Pons (tissue), 1 donor: ENCODE measurements around the gene CCDC9.

ENCODE experiments used
- DNase-seq: peaks from one replicate; pipeline ENCODE4 v3.0.0-alpha.2; 2016; ENCODE audit warnings: low spot score

Gene CCDC9

GRCh38 chr19:47255879-47256692, at the start of gene CCDC9:
Gene CCDC9 (plus strand): TSS chr19:47256525. CDS start chr19:47258401, 1,876 bp downstream.
- peak; percentile 94 for DNase-seq

DNA sequence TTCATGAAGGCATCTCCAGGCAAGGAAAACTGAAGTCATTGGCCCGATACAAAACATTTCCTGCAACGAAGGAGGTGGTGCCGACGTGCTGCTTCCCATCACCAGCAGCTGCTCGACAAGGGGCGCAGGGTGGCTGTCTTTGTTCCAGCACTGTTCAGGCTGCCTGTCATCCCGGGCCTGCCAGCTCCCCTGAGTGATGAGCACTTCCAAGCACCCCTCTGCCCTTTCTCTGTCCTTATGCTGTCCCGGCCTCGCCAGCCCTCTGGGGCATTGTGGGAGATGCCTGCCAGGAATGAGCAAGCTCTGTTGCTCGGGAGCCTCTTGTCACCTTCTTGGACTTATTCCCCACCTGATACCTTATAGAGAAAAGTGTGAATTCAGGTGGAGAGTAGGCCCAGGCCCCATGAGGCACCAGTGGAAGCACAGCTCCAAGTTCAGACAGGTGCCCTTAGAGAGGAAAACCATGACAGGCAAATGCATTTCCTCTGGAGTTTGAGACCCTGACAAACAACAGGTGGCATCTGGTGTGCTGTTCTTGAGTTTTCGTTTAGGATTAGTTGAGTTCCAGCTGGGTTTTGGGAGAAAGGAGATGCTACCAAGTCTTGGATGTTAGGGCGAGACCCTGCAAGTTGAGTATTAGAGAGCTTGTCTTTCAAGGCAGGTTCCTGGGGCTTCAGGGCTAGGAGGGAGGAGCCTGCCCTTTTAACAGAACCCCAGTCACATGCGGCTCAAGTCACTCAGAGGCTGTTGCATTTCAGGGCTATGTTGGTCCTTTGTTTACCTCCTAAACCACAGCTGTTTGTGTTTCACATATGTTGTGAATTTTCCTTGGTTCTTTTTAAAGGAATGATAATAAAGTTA, 46.8 kb upstream of the CCDC9 start:
- DNase-seq: no peak

- no peak for DNase-seq
These were observed 46.2 kb upstream of the CCDC9 start for GRCh38 chr19:47210180-47210490.

GRCh38 chr19:47210689-47211316, 45.5 kb upstream of the CCDC9 start:
- DNase-seq: peak; percentile 77

DNA sequence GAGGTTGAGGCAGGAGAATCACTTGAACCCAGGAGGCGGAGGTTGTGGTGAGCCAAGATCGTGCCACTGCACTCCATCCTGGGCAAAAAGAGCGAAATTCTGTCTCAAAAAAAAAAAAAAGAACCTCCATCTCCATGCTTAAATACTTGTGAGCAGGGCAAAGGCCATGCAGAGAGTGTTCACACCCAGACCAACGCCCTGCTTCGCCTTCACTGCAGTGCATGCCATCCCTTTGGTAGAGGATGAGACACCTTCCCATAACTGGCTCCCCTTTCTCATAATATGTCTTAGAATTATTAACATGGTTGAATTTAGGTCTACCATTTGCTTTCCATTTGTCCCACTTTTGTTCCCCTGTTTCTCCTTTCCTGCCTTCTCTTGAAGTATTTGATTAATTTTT, 40.7 kb upstream of the CCDC9 start:
- DNase-seq: no peak

DNA sequence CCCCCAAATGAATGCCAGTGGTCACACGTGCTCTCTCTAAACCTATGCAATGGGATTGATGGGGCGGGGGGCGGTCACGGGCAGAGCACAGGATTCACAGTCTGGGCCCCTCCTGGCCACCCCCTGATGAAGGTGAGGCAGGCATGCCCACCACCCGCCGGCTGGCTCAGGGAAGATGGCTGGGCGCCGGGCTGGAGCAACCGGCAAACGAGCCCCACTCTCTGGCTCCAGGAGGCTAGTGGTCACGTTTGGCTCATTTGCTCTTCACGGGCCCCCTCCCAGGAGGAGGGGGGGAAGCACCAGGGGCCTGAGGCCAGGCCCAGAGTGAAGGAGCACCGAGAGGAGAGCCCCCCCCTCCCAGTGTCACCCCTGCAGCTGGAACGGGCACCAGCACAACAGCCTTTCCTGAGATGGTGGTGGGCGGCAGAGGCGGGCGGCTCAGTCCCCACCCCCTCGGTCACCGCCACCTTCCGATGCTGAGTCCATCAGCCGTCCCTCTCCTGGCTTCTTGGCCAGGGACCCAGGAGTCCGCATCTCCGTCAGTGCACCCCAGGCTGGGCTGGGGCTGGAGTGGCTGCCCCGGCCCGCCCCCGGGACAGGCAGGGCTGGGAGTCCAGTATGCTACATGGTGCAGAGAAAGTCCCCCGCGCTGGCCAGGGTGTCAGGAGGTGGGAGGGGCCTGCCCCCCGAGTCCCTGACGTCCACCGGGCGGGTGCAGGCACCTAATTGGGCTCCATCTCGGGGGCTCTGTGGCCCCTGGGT, 35.1 kb upstream of the CCDC9 start:
- DNase-seq: no peak

GRCh38 chr19:47221890-47222289, 34.4 kb upstream of the CCDC9 start:
- no peak for DNase-seq

GRCh38 chr19:47225746-47226425, 30.4 kb upstream of the CCDC9 start:
- DNase-seq: peak; percentile 85

DNA sequence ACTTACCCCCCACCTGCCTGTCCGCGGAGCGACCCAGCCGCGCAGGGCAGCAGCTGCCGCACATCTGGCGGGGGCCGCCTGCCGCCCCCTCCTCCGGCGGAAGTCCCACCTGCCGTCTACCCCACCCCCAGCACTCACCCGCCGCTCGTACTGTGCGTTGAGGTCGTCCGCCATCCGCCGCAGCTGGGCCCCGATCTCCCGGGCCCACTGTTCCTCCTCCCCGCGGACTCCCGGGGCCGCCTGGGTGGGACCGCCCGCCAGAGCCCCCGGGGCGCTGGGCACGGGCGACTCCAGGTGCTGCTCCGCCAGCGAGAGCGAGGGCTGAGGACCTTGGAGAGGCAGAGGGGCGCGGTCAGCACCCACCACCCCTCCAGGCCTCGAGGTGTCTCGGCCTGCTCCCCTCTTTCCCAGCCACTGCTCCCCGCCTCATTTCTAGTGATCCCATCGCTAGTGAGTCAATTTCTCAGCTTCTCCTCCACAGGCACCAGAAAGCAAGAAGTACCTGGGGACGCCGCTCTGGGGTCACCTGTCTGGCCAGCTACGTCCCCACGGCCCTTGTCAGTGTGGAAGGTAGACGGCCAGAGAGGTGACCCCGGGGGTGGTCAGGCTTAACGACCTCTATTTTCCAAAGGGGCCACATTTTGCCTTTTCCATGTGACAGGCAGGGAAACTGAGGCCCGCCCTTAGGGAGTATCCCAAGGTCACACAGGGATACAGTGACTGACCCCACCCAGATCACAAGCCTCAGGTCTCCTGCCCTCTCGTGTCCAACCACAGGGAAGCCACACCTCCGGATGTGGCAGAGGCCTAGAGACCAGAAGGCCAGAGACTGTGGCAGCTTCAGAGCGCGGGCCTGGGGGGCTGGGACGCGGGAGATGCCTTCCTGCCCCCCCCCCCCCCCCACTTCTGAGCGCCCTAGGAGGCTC, 29.6 kb upstream of the CCDC9 start:
- DNase-seq: peak; percentile 79

GRCh38 chr19:47227352-47228167, 28.8 kb upstream of the CCDC9 start:
- peak; percentile 55 for DNase-seq

DNA sequence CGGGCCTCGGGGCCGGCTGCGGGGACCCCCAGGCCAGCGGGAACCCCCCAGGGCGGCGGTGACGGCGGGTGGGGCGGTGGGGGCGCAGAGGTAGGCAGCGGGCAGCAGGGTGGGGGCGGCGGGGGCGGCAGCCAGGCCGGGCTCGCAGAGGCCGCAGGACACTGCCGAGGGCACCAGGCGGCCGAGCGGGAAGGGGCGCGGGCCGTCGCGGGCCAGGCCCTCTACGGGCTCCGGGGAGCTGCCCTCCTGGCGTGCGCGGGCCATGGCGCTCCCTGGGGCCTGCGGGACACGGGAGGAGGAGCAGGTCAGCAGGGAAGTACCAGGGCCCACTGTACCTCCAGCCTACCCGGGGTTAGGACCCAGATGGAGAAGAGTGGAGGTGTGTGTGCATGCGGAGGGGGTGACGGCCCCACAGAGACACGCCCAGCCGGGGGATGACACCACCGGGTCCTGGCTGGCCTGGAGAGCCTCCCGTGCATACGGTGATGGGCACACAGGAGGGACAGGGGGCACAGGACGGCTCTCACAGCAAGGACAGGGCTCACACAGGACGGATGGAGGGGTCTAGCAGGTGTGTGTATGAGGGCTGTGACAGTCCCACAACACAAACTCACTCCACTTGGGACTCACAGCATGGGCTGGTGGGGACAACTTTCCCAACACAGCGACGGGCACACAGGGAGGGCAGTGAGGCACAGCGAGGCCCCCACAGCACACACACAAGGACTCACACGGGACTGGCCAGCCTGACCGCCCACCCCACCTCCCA, 28.0 kb upstream of the CCDC9 start:
- DNase-seq: no peak

DNA sequence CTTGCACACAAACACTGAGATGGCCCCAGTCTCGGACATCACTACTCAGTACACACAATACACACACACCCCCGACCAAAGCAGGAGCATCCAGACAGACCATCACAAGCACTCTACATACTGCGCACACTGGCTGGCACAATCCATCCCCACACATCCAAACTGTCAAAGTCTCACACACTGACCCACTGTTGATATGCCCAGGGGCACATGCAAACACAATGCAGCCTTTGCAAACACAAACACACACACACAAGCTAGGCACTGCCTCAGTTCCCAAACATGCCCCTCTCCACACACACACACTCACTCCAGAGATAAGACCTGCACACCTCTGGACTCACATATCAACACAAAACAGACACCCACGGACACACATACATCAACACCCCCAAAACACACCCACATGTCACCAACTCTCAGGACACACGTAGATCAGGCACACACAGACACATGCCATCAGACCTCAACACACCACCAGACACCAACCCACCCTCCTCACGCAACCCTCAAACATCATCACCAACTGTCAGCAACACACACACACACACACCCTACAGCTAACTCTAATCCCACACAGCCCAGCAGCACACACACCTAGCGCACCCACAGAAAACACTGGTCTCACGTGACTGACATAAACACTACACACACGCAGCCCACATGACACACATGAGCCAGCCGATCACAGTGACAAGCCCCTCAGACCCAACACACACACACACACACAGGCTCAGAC, 27.2 kb upstream of the CCDC9 start:
- DNase-seq: no peak

GRCh38 chr19:47229676-47230053, 26.7 kb upstream of the CCDC9 start:
- no peak for DNase-seq

DNA sequence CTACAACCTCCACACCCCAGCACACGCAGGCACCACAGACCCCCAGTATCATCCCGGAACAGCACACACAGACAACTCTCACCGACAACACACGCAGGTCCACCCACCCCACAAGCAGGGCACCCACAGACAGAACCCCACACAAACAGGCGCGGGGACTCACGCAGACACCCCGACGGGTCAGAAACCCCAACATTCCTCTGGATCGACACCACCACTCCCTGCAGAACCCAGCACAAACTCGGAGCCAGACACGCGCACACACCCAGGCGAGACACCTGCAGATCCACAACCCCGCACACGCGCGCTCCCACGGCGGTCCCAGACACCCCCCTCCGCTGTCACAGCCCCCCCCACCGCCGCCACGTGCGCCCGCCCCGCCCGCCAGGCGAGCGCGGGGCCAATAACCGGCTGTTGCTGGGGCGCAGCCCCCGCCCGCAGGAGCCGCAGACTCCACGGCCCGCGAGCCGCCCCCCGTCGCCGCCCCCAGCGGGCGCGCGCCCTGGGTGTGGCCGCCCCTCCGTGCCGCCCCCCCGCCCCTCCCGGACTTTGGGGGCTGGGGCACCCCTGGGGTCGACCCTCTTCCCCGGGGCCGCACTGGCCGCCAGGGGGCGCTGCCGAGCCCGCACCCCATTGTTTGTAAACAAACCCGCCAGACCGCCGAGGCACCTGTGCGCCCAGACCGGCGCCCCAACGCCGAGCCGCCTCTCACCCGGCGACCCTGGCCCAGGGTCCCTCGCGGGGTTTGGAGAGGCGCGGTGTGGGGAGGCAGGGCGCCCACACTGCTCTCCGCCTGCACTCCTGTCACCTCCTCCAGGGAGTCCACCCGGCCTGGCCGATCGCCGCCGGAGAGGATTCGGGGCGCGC, 26.0 kb upstream of the CCDC9 start:
- no peak for DNase-seq

DNA sequence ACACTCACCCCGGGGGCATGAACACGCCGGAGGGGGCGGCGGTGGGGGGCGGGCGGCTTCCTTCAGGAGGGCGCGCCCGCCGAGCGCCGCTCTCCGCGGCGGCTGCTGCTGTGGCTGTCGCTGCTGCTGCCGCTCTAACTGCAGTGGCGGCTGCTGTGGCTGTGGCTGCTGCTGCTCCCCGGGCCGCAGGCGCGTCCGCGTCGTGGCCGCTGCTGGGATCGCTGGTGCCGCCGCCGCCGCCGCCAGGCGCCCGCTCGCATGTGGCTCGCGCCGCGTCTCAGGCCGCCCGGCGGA, 25.5 kb upstream of the CCDC9 start, which contains the start of gene BBC3:
TSS of gene BBC3 (minus strand) at position 279 of the 294 bp plus-strand sequence. CDS start 2,768 bp downstream, outside the sequence.
- DNase-seq: no peak

DNA sequence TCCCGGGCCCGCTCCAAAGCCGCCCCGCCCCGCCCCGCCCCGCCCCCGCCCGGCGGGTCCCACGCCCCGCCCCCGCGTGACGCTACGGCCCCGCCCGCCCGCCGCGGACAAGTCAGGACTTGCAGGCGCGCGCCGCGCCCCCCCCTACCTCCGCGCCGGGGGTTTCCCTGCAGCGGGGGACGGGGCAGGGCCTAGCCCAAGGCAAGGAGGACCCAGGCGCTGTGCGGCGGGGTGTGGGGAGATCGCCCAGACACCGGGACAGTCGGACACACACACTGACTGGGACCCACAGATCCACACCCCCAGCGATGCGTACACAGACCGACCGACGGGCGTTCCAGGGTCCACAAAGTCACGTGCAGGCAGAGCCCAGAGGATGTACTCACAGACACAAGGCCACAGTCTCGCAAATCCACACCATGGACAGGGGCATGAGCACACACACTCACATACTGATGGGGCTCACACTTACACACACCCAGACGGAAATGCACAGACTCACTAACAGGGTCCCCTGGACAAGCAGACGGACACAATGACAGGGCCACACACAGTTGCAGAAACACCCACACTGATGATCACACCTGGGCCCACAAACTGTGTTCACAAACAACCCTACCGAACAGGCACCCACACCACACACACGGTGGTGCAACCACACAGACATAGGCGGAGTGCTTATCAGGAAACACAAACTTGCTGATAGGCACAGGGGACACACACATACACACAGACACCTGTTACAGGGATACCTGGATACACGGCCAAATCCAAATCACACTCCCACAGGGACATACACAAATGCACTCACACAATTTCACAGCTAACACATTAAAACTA, 24.9 kb upstream of the CCDC9 start:
- peak; percentile 61 for DNase-seq
